Activated CD4-positive, alpha-beta T cell treated with anti-CD3 and anti-CD28 coated beads for 48 hours (primary cell): ENCODE results near the gene NSUN5.
A peak's percentile ranks its signal among the peaks of the same experiment; 100 is the strongest.
"Not testable (repeated sequence)": the region's sequence is repeated elsewhere in the genome, so short reads cannot be mapped to it uniquely, and the experiment has no call there.

Experiments
- DNase-seq: peaks from one replicate; pipeline ENCODE4 v3.0.0-alpha.2; 2020

The NSUN5 gene

GRCh38 chr7:73325424-73325823, 16.8 kb upstream of the NSUN5 start:
- DNase-seq = not testable (repeated sequence)

GRCh38 chr7:73324081-73324845, 15.6 kb upstream of the NSUN5 start:
- peak; percentile 66 for DNase-seq

DNA sequence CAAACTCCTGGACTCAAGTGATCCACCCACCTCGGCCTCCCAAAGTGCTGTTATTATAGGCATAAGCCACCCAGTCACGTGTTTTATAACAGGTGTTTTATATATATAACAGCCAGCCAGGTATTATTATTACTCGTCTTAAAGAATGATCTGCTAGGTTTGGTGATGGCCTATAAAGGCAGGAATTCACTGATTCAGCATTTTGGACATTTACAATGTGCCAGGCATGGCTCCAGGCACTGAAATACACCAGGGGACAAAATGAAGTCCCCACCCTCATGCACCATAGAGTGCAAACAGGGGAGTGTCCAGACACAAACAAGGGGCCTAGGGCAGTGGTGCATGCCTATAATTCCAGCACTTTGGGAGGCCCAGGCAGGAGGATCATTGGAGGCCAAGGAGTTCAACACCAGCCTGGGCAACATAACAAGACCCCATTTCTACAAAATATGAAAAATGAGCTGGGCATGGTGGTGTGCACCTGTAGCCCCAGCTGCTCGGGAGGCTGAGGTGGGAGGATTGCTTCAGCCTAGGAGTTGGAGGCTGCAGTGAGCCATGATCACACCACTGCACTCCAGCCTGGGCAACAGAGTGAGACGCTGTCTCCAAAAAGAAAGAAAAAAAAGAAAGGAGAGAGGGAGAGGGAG, 14.9 kb upstream of the NSUN5 start:
- not testable (repeated sequence) for DNase-seq

DNA sequence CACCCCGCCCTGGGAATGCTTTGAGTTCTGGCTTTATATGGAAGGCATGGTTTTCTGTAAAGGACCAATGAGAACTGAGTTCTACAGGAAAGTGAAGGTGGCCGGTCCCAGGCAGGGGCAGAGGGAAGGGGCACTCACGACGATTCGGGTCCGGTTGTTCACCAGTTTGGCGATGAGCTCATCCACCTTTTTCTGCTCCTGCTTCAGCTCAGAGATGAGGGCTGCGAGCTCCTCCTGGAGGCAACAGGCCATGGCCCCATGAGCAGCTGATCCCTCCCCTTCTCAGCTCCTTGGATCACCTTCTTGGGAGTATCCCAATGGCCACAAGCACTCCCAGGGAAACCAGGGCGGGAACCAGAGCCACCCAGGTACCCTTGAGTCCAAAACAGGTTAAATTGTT, 11.4 kb upstream of the NSUN5 start:
- not testable (repeated sequence) for DNase-seq

DNA sequence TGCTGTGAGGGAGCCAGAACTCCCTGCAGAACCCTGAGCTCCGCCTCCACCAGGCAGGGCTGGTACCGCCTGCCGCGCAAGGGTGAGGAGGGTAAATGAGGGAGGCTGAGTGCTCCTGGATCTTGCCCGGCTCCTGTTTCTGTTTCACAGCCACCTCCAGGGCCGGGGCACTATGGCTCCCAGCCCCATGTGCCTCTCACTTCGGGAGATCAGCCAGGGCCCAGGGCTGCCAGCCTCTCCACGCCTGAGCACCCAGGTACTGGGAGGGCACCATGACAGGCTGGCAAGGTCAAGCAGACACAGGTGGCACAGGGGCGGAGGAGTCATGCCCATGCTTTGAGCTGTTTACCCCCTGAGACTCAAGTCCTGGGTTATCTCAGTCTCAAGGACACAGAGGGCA, 10.9 kb upstream of the NSUN5 start:
- not testable (repeated sequence) for DNase-seq

- DNase-seq = not testable (repeated sequence)
Measured at GRCh38 chr7:73318656-73319204, 10.1 kb upstream of the NSUN5 start.

DNA sequence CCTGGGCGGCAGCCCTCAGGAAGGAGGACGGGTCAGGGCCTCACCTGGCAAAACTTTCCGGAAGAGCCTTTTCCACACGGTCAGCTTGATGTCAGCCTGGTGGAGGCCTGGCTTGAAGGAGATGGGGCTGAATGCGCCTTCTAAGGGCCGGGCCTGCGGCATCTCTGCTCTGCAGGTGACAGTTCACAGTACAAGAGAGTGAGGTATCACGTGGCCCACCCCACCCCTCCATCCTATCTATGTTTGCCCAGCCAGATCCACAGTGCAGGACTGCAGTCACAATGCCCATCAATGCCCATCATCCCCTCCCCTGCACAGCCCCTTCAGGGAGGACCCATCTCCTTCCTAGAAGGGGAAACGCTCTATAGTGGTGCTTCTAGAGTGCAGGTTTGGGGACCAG, 7.9 kb upstream of the NSUN5 start:
- DNase-seq = no peak

DNA sequence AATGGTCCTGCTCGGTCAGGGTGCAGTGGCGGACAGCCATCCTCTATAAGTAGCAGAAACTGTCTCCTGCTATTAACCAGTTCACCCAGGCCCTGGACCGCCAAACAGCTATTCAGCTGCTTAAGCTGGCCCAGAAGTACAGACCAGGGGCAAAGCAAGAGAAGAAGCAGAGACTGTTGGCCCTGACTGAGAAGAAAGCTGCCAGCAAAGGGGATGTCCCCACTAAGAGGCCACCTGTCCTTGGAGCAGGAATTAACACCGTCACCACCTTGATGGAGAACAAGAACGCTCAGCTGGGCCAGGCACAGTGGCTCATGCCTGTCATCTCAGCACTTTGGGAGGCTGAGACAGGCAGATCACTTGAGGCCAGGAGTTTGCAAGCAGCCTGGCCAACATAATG, 5.6 kb upstream of the NSUN5 start:
- no peak for DNase-seq

GRCh38 chr7:73313521-73313906, 4.9 kb upstream of the NSUN5 start:
- DNase-seq = no peak

DNA sequence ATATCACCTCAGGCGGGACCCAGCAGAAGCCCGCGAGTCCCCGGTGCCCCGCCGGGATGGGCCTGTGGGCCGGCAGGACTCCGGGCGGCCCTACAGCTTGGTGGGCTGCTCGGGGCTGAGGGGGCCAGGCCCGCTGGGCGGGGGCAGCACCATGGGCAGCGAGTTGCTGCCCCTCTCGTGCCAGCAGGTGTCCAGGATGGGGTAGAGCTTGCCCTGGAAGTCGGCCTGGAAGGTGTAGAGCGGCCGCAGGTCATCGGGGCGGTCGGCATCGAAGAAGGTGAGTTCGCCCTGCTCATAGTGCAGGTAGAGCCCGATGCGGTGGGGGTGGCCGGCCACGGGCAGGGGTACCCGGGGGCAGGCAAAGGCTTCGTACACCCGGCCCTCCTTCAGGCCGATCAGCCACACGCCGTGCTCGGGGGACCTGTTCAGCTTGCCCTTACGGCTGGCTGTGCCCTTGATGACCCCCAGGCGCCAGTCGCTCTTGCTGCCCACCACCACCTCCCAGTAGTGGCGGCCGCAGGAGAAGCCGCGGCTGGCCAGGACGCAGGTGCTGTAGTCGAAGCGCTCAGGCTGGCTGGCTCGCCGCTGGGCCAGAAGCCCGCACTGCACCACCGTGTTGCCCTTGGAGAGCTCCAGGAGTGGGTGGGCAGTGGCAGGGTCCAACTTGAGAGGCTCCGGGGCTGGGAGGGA, 4.3 kb upstream of the NSUN5 start:
- no peak for DNase-seq

GRCh38 chr7:73311421-73311820, 2.8 kb upstream of the NSUN5 start:
- not testable (repeated sequence) for DNase-seq

GRCh38 chr7:73308074-73308664, 457 bp downstream of the NSUN5 start:
- no peak for DNase-seq

DNA sequence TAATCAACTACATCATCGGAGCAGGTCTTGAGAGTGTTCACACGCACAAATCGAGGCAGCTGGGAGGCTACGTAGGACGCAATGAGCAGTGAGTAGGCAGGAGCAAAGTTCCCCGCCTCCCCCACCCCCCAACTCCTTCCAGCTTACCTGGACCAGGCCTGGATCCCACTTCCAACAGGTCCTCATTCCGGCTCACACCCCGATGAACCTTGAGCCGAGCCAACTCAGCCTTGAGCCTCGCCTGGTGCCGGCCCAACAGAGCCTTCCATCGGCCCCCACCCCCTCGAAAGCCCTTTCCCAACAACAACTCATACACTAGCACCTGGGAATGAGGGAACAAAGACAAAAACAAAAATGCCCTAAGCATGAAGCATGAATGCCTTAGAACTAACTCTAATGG, 1.2 kb downstream of the NSUN5 start:
- DNase-seq = no peak

GRCh38 chr7:73304612-73305387, 3.8 kb downstream of the NSUN5 start:
- not testable (repeated sequence) for DNase-seq

DNA sequence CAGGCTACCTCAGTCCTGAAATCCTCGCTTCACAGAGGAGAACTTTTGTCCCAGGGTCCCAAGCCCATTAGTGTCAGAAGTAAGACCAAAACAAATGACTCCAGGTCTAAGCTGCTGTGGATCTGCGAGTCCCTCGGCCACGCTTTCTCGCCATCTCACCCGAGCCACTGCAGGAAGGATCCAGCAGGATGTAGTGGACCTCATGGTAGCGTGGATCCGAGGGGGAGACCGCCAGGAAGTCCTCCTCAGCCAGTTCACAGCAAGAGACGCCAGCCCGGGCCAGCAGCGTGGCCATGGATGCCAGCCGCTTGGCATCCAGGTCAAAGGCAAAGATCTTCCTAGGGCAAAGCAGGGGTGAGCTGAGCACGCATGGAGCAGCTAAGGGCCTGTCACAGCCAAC, 4.6 kb downstream of the NSUN5 start:
- no peak for DNase-seq

DNA sequence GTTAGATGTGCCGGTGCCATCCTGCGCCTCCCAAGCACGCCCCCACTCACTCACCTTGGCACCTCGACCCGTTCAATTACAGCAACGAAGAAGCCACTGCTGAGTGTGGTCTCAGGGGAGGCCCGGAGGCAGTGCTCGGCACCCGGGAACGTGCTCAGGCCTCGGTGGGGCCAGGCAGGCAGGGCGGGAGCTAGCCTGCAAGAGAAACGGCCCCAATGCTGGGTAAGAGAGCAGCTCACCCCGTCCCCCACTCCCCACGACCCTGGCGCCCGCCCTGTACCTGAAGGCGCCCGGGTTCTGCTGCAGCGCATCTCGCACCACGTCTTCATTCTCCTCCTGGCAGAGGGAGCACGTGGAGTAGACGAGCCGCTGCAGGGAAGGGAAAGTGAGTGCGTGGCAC, 5.1 kb downstream of the NSUN5 start:
- DNase-seq = no peak

- not testable (repeated sequence) for DNase-seq
Measured at GRCh38 chr7:73302846-73303245, 5.8 kb downstream of the NSUN5 start.

- not testable (repeated sequence) for DNase-seq
Measured at GRCh38 chr7:73301108-73301507, 7.5 kb downstream of the NSUN5 start.

DNA sequence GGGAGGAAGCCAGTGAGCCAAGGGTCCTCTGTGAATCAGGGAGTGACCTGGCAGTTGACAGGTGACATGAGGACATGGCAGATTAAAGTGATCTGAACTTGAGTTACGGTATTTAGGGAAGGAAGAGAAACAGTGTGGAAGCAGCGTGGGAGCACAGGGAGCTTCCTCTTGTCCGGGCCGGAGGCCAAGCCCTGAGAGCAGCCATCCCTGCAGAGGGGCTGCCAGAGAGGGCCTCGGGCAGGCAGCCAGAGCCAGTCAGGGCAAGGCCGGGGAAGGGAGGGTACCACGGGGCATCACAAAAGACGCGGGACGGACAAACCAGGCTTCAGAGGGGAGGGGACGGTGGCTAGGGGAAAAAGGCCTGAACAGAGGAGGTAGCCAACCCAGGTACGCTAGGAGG, 8.8 kb downstream of the NSUN5 start:
- DNase-seq = not testable (repeated sequence)

DNA sequence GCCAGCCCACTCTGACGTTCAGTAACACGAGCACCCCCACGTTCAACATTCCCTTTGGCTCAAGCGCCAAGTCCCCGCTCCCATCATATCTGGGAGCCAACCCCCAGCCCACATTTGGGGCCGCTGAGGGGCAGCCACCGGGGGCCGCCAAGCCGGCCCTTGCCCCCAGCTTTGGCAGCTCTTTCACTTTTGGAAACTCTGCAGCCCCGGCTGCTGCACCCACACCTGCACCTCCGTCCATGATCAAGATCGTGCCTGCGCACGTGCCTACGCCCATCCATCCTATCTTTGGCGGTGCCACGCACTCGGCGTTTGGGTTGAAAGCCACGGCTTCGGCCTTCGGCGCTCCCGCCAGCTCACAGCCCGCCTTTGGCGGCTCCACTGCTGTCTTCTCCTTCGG, 10.9 kb downstream of the NSUN5 start:
- DNase-seq = not testable (repeated sequence)

DNA sequence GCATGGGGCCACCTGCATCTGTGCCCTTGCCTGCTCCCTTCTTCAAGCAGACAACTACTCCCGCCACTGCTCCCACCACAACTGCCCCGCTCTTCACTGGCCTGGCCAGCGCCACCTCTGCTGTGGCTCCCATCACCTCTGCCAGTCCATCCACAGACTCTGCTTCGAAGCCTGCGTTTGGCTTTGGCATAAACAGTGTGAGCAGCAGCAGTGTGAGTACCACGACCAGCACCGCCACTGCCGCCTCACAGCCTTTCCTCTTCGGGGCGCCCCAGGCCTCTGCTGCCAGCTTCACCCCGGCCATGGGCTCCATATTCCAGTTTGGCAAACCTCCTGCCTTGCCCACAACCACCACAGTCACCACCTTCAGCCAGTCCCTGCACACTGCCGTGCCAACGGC, 11.4 kb downstream of the NSUN5 start:
- DNase-seq = not testable (repeated sequence)

- not testable (repeated sequence) for DNase-seq
Measured at GRCh38 chr7:73277210-73277609, 31.4 kb downstream of the NSUN5 start.
